Cortex of kidney (tissue), 1 donor: ENCODE data around the gene PCCA.
"Not testable (repeated sequence)": the region's sequence is repeated elsewhere in the genome, so short reads cannot be mapped to it uniquely, and the experiment has no call there.

Experiments used
- DNase-seq: peaks from one replicate; lab custom pipeline; 2025; lab: John Stamatoyannopoulos, UW

Gene PCCA

DNA sequence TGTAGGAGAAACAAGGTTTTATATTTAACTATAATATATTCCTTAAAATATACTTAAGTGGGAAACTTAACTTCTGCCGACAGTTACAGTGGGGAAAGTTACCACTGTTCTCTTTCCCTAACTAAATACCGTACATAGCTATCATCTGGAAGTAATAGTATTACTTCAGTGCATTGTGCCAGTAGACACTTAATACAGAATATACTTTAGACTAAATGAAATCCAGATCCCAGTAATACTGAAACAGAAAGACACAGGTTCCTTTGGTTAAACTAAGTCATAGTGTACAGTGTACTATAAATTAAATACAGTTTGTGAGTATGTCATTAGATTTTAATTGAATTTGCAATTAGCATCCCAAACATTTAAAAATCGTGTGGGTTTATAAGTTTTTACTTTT is 107.5 kb downstream of the PCCA start:
- no peak for DNase-seq

DNA sequence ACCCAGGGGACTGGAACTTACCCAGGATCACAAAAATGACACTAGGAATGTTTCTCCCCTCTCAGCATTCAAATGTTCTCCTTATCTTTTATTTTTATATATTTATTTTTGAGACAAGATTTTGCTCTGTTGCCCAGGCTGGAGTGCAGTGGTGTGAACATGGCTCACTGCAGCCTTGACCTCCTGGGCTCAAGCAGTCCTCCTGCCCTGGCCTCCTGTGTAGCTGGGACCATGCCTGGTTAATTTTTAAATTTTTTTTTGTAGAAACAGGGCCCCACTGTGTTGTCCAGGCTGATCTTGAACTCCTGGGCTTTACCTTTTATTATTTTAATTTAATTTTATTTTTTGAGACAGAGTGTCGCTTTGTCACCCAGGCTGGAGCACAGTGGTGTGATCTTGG is 108.2 kb downstream of the PCCA start:
- no peak for DNase-seq

DNA sequence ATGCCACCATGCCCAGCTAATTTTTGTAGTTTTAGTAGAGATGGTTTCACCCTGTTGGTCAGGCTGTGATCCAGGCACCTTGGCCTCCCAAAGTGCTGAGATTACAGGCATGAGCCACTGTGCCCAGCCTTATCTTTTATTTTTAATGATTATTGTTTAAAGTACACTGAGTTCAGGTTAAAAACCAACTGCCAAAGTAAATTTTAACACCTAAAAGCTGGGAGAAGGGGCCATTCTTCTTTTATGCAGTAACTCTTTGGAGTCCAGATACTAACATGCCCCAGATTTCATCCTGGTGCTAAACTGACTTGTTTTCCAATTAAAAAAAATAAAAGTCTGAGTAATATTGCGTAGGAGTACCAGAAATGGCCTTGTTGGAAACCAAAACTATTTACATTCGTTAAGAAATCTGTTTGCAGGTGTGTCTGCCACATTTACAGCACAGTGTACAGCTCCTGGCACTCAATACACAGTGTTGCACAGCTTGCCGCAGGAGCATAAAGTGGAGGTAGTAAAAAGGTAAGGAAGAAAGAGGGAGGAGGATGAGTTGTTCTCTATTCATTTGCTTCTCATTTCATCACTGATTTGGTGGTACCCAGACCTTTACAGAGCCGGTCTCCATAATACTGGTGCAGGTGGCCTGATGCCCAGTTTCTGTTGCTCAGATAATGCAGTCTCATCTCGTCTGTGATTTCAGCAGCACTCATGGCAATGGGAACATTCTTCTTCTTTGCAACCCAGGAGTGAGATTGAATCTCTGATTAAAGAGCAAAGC is 108.9 kb downstream of the PCCA start:
- no peak for DNase-seq

DNA sequence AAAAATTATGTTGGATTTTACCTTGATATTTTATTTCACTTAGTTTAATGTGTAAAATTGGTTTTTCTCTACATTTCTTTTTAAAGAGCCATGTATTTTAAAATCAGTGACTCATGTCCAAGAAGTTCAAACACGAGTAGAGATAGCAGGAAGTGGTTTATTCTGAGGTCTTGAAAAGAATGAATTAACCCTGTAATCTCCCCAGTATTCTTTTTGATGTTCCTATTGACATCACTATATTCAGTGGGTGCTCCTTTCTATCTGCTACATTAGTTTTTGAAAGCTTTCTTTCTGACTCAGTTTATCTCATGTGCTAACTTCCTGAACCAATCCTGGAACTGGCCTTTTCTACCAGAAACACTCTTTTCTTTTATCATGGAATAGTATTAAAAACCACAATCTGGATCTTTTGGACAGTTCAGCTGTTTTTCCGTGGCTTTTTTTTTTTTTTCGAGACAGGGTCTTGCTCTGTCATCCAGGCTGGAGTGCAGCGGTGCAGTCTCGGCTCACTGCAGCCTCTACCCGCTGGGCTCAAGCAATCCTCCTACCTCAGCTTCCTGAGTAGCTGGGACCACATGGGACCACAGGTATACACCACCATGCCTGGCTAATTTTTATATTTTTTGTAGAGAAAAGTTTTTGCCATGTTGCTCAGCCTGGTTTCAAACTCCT is 114.9 kb downstream of the PCCA start:
- DNase-seq: no peak

DNA sequence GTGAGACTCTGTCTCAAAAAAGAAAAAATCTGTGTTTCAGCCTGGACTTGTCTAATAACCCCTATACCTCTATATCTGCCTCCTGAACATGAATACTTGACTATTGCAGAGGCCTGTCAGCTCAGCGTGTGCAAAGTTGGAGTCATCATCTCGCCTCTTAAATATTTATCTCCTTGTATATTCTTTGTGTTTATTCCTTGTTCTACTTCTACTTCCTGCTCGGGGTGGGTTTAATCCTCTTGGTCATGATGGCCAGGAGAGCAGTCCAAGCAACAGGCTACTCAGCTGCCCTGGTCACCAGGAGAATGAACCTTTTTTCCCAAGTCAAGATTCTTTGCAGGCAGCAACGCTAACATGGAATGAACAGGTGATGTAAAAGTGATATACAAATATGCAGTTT is 119.1 kb downstream of the PCCA start:
- DNase-seq: no peak

DNA sequence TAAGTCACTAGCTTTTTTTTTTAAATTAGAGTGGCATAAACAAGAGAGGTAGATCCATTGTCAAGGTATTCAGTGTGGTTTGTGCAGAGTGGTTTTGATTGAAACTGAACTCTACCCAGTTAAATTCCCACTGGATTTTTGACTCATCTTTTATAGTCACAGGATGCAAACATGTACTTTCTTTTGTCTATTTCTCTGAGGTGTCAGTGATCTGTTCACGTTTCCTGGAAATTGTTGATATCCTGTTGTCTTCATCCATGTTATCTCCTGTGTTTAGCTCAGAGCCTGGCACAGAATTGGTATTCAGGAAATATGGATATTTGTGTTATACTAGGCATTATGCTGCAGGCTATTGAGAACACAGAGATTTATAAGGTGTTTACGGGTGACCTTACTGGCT is 119.7 kb downstream of the PCCA start:
- no peak for DNase-seq

DNA sequence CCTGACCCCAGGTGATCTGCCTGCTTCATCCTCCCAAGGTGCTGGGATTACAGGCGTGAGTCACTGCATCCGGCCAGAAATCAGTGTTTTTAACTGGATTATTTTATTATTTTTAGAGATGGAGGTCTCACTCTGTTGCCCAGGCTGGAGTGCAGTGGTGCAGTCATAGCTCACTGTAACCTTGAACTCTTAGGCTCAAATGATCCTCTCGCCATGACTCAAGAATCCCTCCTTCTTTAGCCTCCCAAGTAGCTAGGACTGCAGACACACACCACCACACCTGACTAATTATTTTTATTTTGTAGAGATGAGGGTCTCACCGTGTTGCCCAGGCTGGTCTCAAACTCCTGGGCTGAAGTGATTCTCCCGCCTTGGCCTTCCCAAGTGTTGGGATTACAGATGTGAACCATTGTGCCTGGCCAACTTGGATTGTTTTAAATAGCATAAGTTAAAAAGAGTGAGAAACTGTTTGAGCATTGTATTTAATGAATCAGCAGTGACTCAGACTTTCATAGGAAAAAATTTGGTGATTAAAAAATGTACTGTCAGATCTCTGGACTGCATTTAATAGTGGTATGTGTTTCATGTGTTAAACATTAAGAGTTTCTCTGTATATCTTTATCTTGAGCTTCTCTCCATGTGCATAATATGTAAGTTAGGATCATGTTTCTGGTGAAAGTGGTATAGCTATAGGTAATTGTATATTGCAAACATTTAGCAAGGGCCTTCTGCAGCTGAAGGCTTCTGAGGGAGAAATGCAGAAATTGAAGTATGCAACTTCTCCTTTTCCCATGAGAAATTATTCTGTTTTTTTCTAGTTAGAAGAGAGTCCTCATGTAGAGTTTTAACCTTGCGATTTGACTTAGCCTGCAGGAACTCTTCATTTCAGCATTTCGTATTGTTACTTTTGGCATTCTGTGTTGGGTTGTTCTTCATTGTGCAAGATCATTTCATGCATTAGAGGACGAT is 121.2 kb downstream of the PCCA start:
- no peak for DNase-seq

DNA sequence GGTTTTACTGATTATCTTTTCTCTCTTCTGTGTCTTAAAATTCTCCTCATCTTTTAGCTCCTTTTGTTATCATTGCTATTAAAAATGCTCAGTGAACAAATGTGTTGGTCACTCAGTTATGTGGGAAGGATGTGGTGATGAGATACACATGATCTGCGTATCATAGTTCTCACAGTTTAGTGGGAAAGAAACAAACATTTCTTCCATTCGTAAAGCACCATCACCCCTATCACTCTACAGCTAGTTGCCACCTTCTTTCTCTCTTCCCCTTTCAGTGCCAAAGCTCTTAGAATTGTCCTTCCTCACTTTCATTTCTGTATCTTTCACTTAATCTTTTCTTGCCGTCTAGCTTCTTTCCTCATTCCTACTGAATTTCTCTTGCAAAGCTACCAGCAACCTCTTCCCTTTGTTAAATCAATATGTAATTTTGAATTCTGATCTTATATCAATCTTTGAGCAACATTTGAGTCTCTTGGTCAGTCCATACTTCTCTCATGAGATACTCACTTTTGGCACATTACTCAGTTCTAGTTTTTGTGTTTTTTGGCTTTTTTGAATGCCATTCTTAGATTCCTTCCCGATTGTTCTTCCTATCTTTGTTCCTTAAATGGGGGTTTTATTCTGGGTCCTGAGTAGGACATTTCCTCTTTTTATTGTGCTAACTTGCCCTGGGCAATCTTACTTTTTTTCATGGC is 122.3 kb downstream of the PCCA start:
- no peak for DNase-seq

DNA sequence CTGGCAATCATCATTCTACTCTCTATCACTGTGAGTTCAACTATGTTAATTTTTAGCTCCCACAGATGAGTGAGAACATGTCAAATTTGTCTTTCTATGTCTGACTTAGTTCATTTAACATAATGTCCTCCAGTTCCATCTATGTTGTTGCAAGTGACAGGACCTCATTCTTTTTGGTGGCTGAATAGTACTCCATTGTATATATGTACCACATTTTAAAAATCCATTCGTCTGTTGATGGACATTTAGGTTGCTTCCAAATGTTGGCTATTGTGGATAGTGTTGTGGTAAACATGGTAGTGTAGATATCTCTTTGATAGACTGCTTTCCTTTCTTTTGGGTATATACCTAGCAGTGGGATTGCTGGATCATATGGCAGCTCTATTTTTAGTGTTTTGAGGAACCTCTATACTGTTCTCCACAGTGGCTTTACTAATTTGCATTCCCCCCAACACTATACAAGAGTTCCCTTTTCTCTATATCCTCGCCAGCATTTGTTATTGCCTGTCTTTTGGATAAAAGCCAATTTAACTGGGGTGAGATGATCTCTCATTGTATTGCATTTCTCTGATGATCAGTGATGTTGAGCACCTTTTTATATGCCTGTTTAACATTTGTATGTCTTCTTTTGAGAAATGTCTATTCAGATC is 124.1 kb downstream of the PCCA start:
- DNase-seq: no peak

DNA sequence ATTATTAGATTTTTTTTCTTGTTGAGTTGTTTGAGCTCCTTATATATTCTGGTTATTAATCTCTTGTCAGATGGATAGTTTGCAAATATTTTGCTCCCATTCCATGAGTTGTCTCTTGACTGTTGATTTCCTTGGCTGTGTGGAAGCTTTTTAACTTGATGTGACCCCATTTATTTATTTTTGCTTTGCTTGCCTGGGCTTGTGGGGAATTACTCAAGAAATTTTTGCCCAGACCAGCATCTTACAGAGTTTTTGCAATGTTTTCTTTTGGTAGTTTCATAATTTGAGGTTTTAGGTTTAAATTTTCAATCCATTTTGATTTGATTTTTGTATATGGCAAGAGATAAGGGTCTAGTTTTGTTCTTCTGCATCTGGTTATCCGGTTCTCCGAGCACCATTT is 124.7 kb downstream of the PCCA start:
- DNase-seq: no peak

DNA sequence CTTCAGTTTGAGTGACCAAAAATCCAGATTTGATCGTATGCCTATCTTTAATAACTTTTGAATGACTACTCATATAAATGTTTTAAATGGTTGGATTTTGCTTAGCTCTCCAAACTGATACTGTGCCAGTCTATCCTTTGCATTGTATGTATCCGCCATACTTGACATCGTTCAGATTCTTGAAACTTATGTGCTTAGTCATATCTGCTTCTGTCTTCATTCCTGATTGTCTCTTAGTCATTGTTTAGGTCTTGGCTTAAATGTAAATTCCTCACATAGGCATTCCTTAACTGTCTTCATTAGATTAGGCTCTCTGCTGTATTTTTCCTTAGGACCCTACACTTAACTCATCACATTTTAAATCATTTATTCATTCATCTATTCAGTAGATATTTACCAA is 126.0 kb downstream of the PCCA start:
- DNase-seq: no peak

DNA sequence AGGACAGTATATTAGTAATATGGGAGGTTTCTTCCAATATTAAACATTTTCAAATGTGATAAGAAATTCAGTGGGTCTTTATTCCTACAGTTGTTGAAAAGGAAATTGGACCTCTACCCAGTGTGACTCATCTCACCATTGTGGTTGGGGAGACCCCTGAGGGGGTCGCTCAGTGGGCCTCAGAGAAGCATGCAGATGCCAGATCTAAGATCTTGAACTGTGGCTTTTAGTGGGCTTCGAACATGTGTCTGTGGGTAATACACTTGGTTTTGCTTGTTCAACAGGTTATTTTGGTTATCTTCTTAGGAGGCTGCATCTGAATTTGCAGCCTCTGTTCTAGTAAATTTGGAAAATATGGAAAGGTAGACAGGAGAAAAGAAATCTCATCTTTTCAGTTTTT is 132.3 kb downstream of the PCCA start:
- DNase-seq: no peak

DNA sequence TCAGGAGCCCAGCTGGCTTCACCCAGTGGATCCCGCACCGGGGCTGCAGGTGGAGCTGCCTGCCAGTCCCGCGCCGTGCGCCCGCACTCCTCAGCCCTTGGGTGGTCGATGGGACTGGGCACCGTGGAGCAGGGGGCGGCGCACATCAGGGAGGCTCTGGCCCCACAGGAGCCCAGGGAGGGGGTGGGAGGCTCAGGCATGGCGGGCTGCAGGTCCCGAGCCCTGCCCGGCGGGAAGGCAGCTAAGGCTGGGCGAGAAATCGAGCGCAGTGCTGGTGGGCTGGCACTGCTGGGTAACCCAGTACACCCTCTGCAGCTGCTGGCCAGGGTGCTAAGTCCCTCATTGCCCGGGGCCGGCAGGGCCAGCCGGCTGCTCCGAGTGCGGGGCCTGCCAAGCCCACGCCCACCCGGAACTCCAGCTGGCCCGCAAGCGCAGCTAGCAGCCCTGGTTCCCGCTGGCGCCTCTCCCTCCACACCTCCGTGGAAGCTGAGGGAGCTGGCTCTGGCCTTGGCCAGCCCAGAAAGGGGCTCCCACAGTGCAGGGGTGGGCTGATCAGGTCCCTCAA is 135.2 kb downstream of the PCCA start:
- not testable (repeated sequence) for DNase-seq

DNA sequence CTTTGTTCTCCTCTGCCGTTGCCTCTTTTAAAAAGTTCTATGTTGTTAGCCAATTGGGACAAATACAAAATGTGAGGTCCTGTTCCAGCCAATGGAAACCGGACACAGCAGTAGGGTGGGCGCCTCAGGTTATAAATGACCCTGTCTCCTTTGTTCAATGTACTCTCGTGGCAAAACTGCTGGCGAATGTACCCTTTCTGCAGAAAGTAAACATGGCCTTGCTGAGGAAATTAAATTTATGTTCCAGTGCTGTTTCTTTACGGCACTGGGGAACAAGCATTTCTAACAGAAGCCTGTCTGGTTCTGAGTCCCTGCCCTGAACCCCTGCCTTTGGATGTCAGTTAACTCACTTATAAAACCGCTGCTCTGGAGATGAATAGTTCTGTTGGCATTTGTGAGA is 140.7 kb downstream of the PCCA start:
- no peak for DNase-seq

DNA sequence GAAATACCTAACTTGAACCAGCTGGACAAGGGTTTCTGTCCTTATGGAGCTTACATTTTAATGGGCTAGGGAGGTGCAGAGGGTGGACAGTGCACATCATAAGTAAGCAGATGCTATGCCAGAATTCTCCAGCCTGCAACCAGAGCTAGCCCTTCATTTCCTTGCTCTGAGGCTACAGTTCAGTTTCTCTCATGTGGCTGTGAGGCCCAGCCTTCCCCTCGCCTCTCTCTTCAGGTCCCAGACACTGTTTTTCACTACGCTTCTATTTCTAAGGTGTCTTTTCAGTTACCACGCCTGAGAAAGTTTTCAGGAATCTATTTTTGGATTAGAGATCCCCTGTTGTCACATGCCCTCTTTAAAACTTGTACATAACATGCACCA is 141.9 kb downstream of the PCCA start:
- no peak for DNase-seq

DNA sequence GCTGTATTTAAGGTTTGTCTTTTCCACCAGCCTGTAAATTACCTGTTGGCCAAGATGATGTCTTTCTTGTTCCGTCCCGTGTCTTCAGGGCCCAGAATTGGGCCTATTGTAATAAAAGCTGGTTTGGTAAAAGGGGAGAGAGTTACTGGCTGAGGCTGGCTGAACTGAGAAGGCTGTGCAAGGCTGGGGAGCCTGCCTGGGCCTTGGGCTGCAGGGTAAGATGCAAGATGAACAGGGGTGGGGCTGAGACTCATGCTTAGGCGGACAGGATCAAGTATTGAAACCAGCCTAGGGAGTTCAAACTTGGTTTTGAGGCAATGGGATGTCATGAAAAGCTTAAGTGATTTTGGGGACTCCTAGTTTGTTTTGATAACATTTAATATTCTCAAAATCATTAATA is 142.3 kb downstream of the PCCA start:
- no peak for DNase-seq

DNA sequence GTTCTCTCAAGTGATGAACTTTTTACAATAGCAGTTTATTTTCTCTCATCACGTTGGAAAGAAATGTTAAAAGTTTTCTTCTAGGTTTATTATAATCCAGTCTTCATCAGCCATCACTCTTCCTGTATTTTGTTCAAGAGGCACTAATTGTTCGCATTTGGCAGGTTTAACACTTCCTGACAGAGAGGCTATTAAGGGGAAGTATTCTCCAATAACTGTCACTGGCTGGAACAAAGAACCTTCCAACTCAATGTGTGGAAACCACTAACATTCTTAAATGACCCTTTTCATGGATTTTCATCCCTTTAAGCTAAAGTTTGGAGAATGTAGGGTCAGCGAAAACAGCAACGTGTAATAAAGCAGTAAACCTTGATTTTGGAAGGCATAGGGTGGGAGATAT is 145.1 kb downstream of the PCCA start:
- DNase-seq: no peak

DNA sequence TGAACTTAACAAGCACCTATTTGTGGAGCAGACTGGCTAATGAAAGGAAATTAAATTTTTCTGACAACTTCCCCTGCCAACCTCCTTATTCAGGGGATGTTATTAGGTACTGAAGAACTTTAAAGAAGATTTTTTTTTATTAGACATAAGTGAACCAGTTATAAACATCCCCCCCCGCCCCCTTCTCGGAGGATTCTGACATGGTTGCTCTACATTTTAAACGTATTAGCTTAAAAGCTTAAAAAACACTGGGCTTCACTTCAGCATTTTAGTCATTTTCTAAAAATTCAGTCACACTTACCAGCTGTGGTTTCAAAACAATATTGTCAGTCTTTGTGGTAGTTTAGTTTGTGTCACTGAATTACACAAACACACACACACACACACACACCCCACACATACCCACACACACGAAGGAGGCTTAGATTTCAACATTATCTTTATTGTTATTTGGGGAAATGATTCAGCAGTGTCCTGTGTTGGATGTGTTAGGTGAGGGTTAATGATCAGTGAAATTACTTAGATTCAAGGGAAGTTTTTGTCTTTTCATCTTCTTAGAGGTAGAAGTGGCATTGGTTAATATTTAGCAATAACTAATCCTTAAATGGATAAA is 145.7 kb downstream of the PCCA start:
- DNase-seq: no peak

DNA sequence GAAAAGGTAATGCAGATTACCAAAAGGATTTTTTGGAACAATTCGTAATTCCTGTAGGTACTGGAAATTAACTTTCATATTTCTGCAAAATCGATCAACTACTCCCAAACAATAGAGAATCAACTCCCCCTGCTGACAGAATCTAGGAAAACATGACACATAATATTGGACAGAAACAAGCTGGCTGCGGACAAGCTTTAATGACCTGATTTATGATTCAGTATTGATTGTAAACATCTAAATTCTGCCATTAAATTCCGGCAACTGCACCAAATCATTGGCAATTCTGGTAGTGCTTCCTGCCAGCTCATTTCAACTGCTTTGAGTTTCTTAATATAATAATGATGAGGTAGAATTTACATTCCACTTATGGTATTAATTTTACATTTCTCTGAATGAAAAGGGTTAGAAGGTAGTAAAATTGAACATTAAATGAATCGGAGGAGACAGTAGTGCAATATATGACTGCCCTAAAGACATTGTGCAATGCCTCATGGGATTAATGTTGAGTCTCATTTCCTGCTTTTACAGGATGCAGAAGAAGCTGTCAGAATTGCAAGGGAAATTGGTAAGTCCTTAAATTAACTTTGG is 146.5 kb downstream of the PCCA start:
- no peak for DNase-seq

DNA sequence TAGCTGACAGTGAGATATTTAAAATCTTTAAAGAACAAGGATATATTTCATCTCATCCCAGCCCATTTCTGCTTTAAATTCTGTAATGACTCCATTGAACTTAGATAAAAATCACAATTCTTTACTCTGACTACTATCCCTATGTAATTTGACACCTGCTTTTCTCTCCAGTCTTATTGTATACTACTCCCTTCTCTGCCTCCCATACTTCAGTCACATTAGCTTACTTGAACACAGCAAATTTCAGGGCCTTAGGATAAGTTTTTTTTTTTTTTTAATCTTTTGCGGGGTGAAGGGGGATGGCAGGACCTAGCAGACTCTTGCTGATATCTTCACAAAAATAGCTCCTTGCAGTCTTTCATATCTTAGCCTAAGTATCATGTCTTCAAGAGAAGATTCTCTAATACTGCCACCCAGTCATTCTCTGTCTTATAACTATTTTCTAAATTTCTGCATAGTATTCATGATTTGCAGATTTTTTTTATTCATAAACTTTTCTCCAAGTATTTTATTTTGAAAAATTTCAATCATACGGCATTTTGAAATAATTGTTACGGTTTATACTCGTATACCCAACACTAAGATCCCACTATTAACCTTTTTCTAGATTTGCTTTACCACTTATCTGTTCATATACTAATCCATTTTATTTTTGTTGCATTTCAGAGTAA is 151.4 kb downstream of the PCCA start:
- no peak for DNase-seq
